Kidney (tissue), 14 donors: ENCODE measurements around the gene UBA1. TPM values are rescaled to one million over a fixed set of nuclear protein-coding genes. Genes with fewer than 3 reads are reported as not detected.
A peak's percentile ranks its signal among the peaks of the same experiment; 100 is the strongest.

Experiments used
- DNase-seq, 5 donors: peaks; one replicate each; pipeline ENCODE4 v3.0.0-alpha.2; 2013 to 2020
- FAIRE-seq: peaks from 2 replicates; lab custom pipeline; 2012; peaks lifted over from hg19 to GRCh38; lab: Jason Lieb, UNC
- H3K27ac ChIP-seq, 2 donors: one replicate each; pipeline ENCODE4 v1.7.0; 2013; ENCODE audit warnings: low read depth in 2 of 2, low read length in 2 of 2, inconsistent platforms in 1 of 2
- H3K27me3 ChIP-seq: one replicate; pipeline ENCODE4 v1.7.1; 2013; ENCODE audit warnings: low read length, inconsistent platforms; ENCODE audit not compliant: control insufficient read depth, insufficient read depth
- H3K36me3 ChIP-seq, 3 donors: one replicate each; pipeline versions ENCODE4 v1.7.0 to v1.7.1; 2013; ENCODE audit warnings: low read length in 3 of 3, control low read depth in 1 of 3, inconsistent platforms in 1 of 3; ENCODE audit not compliant: insufficient read depth in 3 of 3, control insufficient read depth in 2 of 3
- H3K4me1 ChIP-seq, 3 donors: one replicate each; pipeline versions ENCODE4 v1.7.0 to v1.7.1; 2013; ENCODE audit warnings: low read length in 3 of 3, inconsistent platforms in 1 of 3, low read depth in 1 of 3; ENCODE audit not compliant: control insufficient read depth in 2 of 3, insufficient read depth in 2 of 3
- H3K4me3 ChIP-seq, 3 donors: one replicate each; pipeline versions ENCODE4 v1.7.0 to v1.8.1; 2013; ENCODE audit warnings: low read length in 3 of 3, control low read depth in 1 of 3, inconsistent platforms in 1 of 3
- H3K9ac ChIP-seq, 3 donors: one replicate each; pipeline versions ENCODE4 v1.7.0 to v1.7.1; 2013; ENCODE audit warnings: low read length in 3 of 3, control low read depth in 1 of 3, inconsistent platforms in 1 of 3
- H3K9me3 ChIP-seq, 3 donors: one replicate each; pipeline versions ENCODE4 v1.7.0 to v1.7.1; 2013; ENCODE audit warnings: low read length in 3 of 3, control low read depth in 1 of 3, inconsistent platforms in 1 of 3; ENCODE audit not compliant: control insufficient read depth in 2 of 3, insufficient read depth in 1 of 3
- intact Hi-C: fragments of 100-400 bp; cut with DNase I; formaldehyde crosslinking; loops from one replicate; pipeline ENCODE4 v1.11.1; 2022
- polyA plus RNA-seq: library from polyadenylated mRNA; stranded (reverse); fragments of 350-450 nt; fragmentation: Illumina TruSeq; extraction: RNeasy Lipid Tissue Mini Kit (QIAGEN cat#74804); gene quantifications from one replicate; pipeline ENCODE4 v1.2.3, GENCODE V29; 2014; ENCODE audit warnings: low read depth, low replicate concordance; ENCODE audit not compliant: insufficient read depth
- total RNA-seq: library from RNA; stranded (reverse); fragmentation: NEBNext Ultra II Directional; extraction: Animal tissue kit (Norgen Biotek cat#: 25700); gene quantifications from one replicate; pipeline ENCODE4 v1.2.1, GENCODE V29; 2021
- TF ChIP-seq, protein P1 (sequence below): IDR thresholded peaks from 3 replicates; pipeline ENCODE4 v1.5.1; 2012; ENCODE audit warnings: mild to moderate bottlenecking, moderate library complexity, borderline replicate concordance; ENCODE audit not compliant: insufficient read depth; ENCODE audit errors: extremely low read depth
- donor health status: control.
- donor health status: control.
- donor health status: control.
- donor health status: control.
- donor health status: control.
- donor health status: DM: yes; HTN: yes; CAD: no.
- donor health status: Normal renal cell carcinoma (clear cell type).

UBA1 gene
- total and polyA plus RNA-seq, 2 donors from 2014 or later: 155 to 218 TPM

DNA sequence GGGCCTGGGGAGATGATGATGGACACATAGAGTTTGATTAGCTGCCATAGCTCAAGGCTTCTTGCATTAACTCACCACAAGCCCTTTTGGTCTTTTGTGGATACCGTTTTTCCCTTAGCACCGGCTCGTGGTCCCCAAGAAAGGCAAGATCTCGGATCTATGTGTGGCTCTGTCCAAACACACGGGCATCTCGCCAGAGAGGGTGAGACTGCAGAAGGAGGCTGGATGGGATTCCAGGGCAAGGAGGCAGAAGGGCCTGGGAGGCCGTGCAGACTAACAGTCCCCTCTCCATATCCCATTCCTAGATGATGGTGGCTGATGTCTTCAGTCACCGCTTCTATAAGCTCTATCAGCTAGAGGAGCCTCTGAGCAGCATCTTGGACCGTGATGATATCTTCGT lies 48.7 kb downstream of the UBA1 start:
- H3K4me3 ChIP-seq: no peak overlapping the region
- FAIRE-seq (no peak), DNase-seq (peak in 1 of 5 donors; percentile 21)
- H3K27ac ChIP-seq: no peak overlapping the region
- TF ChIP-seq, protein P1, sequence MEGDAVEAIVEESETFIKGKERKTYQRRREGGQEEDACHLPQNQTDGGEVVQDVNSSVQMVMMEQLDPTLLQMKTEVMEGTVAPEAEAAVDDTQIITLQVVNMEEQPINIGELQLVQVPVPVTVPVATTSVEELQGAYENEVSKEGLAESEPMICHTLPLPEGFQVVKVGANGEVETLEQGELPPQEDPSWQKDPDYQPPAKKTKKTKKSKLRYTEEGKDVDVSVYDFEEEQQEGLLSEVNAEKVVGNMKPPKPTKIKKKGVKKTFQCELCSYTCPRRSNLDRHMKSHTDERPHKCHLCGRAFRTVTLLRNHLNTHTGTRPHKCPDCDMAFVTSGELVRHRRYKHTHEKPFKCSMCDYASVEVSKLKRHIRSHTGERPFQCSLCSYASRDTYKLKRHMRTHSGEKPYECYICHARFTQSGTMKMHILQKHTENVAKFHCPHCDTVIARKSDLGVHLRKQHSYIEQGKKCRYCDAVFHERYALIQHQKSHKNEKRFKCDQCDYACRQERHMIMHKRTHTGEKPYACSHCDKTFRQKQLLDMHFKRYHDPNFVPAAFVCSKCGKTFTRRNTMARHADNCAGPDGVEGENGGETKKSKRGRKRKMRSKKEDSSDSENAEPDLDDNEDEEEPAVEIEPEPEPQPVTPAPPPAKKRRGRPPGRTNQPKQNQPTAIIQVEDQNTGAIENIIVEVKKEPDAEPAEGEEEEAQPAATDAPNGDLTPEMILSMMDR: no peak
- peaks cover 5% of the 10 kb centered on the region for H3K27me3 ChIP-seq
- H3K4me1 ChIP-seq: no peaks in the 10 kb centered on the region
- H3K9ac ChIP-seq: no peak overlapping the region
- no peaks in the 10 kb centered on the region for H3K9me3 ChIP-seq
- peaks cover 11 to 17% (median 13%) of the 10 kb centered on the region in 3 donors for H3K36me3 ChIP-seq
- intact Hi-C loops: no loop called here

GRCh38 chrX:47243351-47243750 lies 49.7 kb downstream of the UBA1 start:
- peak in 1 of 5 donors; percentile 43 for DNase-seq

GRCh38 chrX:47244676-47245075 lies 51.0 kb downstream of the UBA1 start:
- FAIRE-seq: no peak
- Histone ChIP-seq H3K36me3 (peaks cover 6 to 13% (median 11%) of the 10 kb centered on the region in 3 donors), H3K9ac (no peak overlapping the region), H3K27me3 (no peaks in the 10 kb centered on the region), H3K4me1 (no peaks in the 10 kb centered on the region), H3K4me3 (no peak overlapping the region), H3K9me3 (no peaks in the 10 kb centered on the region), H3K27ac (no peak overlapping the region)
- intact Hi-C loops: no loop called here
- peak in 1 of 5 donors; percentile 25 for DNase-seq
- TF ChIP-seq, protein P1: no peak

More at GRCh38 chrX:47243351-47243750, 49.7 kb downstream of the UBA1 start:
- TF ChIP-seq, protein P1: no peak
- Histone ChIP-seq H3K27ac (no peak overlapping the region), H3K27me3 (peaks cover 5% of the 10 kb centered on the region), H3K9ac (no peak overlapping the region), H3K4me1 (no peaks in the 10 kb centered on the region), H3K36me3 (peaks cover 11 to 17% (median 13%) of the 10 kb centered on the region in 3 donors), H3K4me3 (no peak overlapping the region), H3K9me3 (no peaks in the 10 kb centered on the region)
- intact Hi-C loops: no loop called here
- no peak for FAIRE-seq

DNA sequence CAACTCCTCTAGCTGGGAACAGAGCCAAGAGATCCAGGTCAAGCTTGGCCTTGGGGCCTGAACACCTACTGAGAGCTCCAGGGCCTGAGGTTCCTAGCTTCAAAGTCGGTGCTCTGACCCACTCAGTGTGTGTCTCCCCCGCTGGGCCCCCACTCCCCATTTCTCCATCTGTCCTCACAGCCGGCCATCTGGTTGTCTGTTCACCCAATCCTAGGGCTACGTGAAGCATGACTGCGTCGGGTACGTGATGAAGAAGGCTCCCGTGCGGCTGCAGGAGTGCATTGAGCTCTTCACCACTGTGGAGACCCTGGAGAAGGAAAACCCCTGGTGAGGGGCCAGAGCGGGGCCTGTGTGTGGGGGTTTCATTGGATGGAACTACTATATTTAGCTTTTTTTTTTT lies 51.5 kb downstream of the UBA1 start:
- peaks cover 4 to 13% (median 10%) of the 10 kb centered on the region in 3 donors for H3K36me3 ChIP-seq
- H3K4me1 ChIP-seq: no peaks in the 10 kb centered on the region
- no peaks in the 10 kb centered on the region for H3K9me3 ChIP-seq
- no peaks in the 10 kb centered on the region for H3K27me3 ChIP-seq
- H3K27ac ChIP-seq: no peak overlapping the region
- TF ChIP-seq, protein P1: no peak
- no peak overlapping the region for H3K9ac ChIP-seq
- DNase-seq (no peak), FAIRE-seq (no peak)
- intact Hi-C loops: no loop called here
- H3K4me3 ChIP-seq: no peak overlapping the region
